Measurements from ENCODE around the gene EHMT2.

EHMT2 gene

GRCh38 chr6:31882344-31882743, 15.2 kb downstream of the EHMT2 start:
- no peak for TF ChIP-seq CTCF (IDR thresholded peaks at IDR 0.05; ENCODE audit: low read depth, low read length, missing control alignments)

GRCh38 chr6:31881136-31881859, 16.2 kb downstream of the EHMT2 start:
- H3K4me3 ChIP-seq (ENCODE audit: low read depth, low read length) = no peak overlapping the region
- no peak for DNase-seq (ENCODE audit: low read depth)
- no peak for TF ChIP-seq CTCF (IDR thresholded peaks at IDR 0.05; ENCODE audit: low read depth, low read length, missing control alignments)

More at GRCh38 chr6:31882344-31882743, 15.2 kb downstream of the EHMT2 start:
- DNase-seq (ENCODE audit: low read depth) = no peak
- H3K4me3 ChIP-seq (ENCODE audit: low read depth, low read length) = no peak overlapping the region

- H3K4me3 ChIP-seq (ENCODE audit: low read depth, low read length) = no peak overlapping the region
- no peak for DNase-seq (ENCODE audit: low read depth)
- TF ChIP-seq CTCF (IDR thresholded peaks at IDR 0.05; ENCODE audit: low read depth, low read length, missing control alignments) = no peak
These were observed 16.9 kb downstream of the EHMT2 start for GRCh38 chr6:31880616-31881015.

- no peak for TF ChIP-seq CTCF (IDR thresholded peaks at IDR 0.05; ENCODE audit: low read depth, low read length, missing control alignments)
- no peak for DNase-seq (ENCODE audit: low read depth)
These were observed 17.6 kb downstream of the EHMT2 start for GRCh38 chr6:31879901-31880300.

GRCh38 chr6:31879143-31879542, 18.4 kb downstream of the EHMT2 start:
- no peak for DNase-seq (ENCODE audit: low read depth)
- TF ChIP-seq CTCF (IDR thresholded peaks at IDR 0.05; ENCODE audit: low read depth, low read length, missing control alignments) = no peak

More at GRCh38 chr6:31879901-31880300, 17.6 kb downstream of the EHMT2 start:
- H3K4me3 ChIP-seq (ENCODE audit: low read depth, low read length) = no peak overlapping the region

GRCh38 chr6:31878726-31879125, 18.8 kb downstream of the EHMT2 start, which contains the start of gene SLC44A4:
SLC44A4 (minus strand) TSS chr6:31878997; CDS start chr6:31878980, 17 bp downstream.
- H3K4me3 ChIP-seq (ENCODE audit: low read depth, low read length) = no peak within 1 kb of the TSS
- no peak for DNase-seq (ENCODE audit: low read depth)
- no peak for TF ChIP-seq CTCF (IDR thresholded peaks at IDR 0.05; ENCODE audit: low read depth, low read length, missing control alignments)

More at GRCh38 chr6:31879143-31879542, 18.4 kb downstream of the EHMT2 start:
- no peak overlapping the region for H3K4me3 ChIP-seq (ENCODE audit: low read depth, low read length)

GRCh38 chr6:31878222-31878621, 19.3 kb downstream of the EHMT2 start:
- no peak overlapping the region for H3K4me3 ChIP-seq (ENCODE audit: low read depth, low read length)
- DNase-seq (ENCODE audit: low read depth) = no peak
- TF ChIP-seq CTCF (IDR thresholded peaks at IDR 0.05; ENCODE audit: low read depth, low read length, missing control alignments) = no peak
